CD4-positive, alpha-beta memory T cell (primary cell): ENCODE measurements around the gene PDE1A. TPM values are rescaled to one million over a fixed set of nuclear protein-coding genes. Genes with fewer than 3 reads are reported as not detected.

Experiments used
- CTCF ChIA-PET: fragments of 350-600 bp; sonication (Branson Sonifier 250); formaldehyde crosslinking; loops from one replicate; lab custom pipeline; 2021; ENCODE audit warnings: inconsistent platforms; ENCODE audit not compliant: partially characterized antibody; lab: Charles Lee
- POLR2A ChIA-PET: fragments of 350-600 bp; sonication (Branson Sonifier 250); formaldehyde crosslinking; loops from one replicate; lab custom pipeline; 2021; ENCODE audit not compliant: partially characterized antibody; lab: Charles Lee
- DNase-seq, 5 donors: peaks; one replicate each; pipeline versions ENCODE4 v3.0.0 to v3.0.0-alpha.2; 2020 to 2022; ENCODE audit warnings: mixed read lengths in 1 of 5
- H3K27ac ChIP-seq: one replicate; pipeline ENCODE4 v1.7.0; 2013; ENCODE audit warnings: low read depth, low read length
- H3K27me3 ChIP-seq: 2 replicates; pipeline ENCODE4 v1.7.0; 2013; ENCODE audit warnings: mild to moderate bottlenecking, low read length, moderate library complexity; ENCODE audit not compliant: insufficient read depth
- H3K36me3 ChIP-seq: 2 replicates; pipeline ENCODE4 v1.7.0; 2013; ENCODE audit warnings: mild to moderate bottlenecking, low read length, moderate library complexity; ENCODE audit not compliant: insufficient read depth
- H3K4me1 ChIP-seq: 2 replicates; pipeline ENCODE4 v1.7.0; 2013; ENCODE audit warnings: mild to moderate bottlenecking, low read length, moderate library complexity; ENCODE audit not compliant: insufficient read depth
- H3K4me3 ChIP-seq, 2 donors: one replicate each; pipeline ENCODE4 v1.7.0; 2013; ENCODE audit warnings: low read length in 2 of 2, mild to moderate bottlenecking in 1 of 2
- H3K9me3 ChIP-seq, 2 donors: one replicate each; pipeline ENCODE4 v1.7.0; 2013; ENCODE audit warnings: low read length in 2 of 2, control low read depth in 1 of 2; ENCODE audit not compliant: control insufficient read depth in 1 of 2
- H3K27ac Mint-ChIP-seq, 7 donors: one replicate each; pipeline ENCODE4 v1.8.0; 2020 to 2021; ENCODE audit warnings: mixed read lengths in 7 of 7, mild to moderate bottlenecking in 6 of 7, inconsistent platforms in 3 of 7, moderate library complexity in 3 of 7
- H3K27me3 Mint-ChIP-seq, 2 donors: one replicate each; pipeline ENCODE4 v1.8.0; 2020 to 2021; ENCODE audit warnings: mixed read lengths in 2 of 2
- H3K36me3 Mint-ChIP-seq, 2 donors: one replicate each; pipeline ENCODE4 v1.8.0; 2020 to 2021; ENCODE audit warnings: mixed read lengths in 2 of 2, inconsistent platforms in 1 of 2, mild to moderate bottlenecking in 1 of 2
- H3K4me1 Mint-ChIP-seq, 4 donors: one replicate each; pipeline ENCODE4 v1.8.0; 2020 to 2021; ENCODE audit warnings: mixed read lengths in 4 of 4, mild to moderate bottlenecking in 1 of 4
- H3K4me3 Mint-ChIP-seq, 8 donors: one replicate each; pipeline ENCODE4 v1.8.0; 2020 to 2021; ENCODE audit warnings: mixed read lengths in 8 of 8, mild to moderate bottlenecking in 7 of 8, moderate library complexity in 6 of 8, inconsistent platforms in 3 of 8
- H3K9me3 Mint-ChIP-seq, 8 donors: one replicate each; pipeline ENCODE4 v1.8.0; 2020 to 2021; ENCODE audit warnings: mixed read lengths in 8 of 8, mild to moderate bottlenecking in 5 of 8, inconsistent platforms in 3 of 8, moderate library complexity in 1 of 8
- intact Hi-C: fragments of 100-400 bp; cut with micrococcal nuclease; formaldehyde crosslinking; loops from one replicate; pipeline ENCODE4 v1.15.1; 2023
- polyA plus RNA-seq, 2 donors: library from polyadenylated mRNA; unstranded; fragments of 300-500 nt; fragmentation: Illumina TruSeq; gene quantifications; one replicate each; pipeline ENCODE4 v1.2.3, GENCODE V29; 2021
- total RNA-seq, 2 experiments: library from RNA; stranded (reverse); gene quantifications; one replicate each; pipeline ENCODE4 v1.2.3, GENCODE V29; 2021

PDE1A gene
- total and polyA plus RNA-seq, 4 experiments from 2014 or later = not detected

GRCh38 chr2:182384860-182385259 is 42.0 kb downstream of the PDE1A start:
- no peaks in the 10 kb centered on the region for H3K36me3 ChIP-seq
- H3K27me3 ChIP-seq = no peaks in the 10 kb centered on the region
- POLR2A ChIA-PET = no interaction called here
- no peak for DNase-seq
- Mint-ChIP-seq H3K9me3 (peaks cover 0 to 40% (median 22%) of the 10 kb centered on the region in 8 donors), H3K4me3 (no peak overlapping the region), H3K36me3 (no peaks in the 10 kb centered on the region), H3K27ac (no peak overlapping the region), H3K4me1 (no peaks in the 10 kb centered on the region), H3K27me3 (no peaks in the 10 kb centered on the region)
- no peaks in the 10 kb centered on the region for H3K4me1 ChIP-seq
- H3K4me3 ChIP-seq = no peak overlapping the region
- H3K9me3 ChIP-seq = no peaks in the 10 kb centered on the region
- CTCF ChIA-PET = no interaction called here
- H3K27ac ChIP-seq = no peak overlapping the region
- intact Hi-C loops = no loop called here

- intact Hi-C loops = no loop called here
- Histone ChIP-seq H3K27ac (no peak overlapping the region), H3K9me3 (no peaks in the 10 kb centered on the region), H3K27me3 (no peaks in the 10 kb centered on the region), H3K36me3 (no peaks in the 10 kb centered on the region), H3K4me1 (no peaks in the 10 kb centered on the region), H3K4me3 (no peak overlapping the region)
- Mint-ChIP-seq H3K9me3 (peaks cover 1 to 42% (median 27%) of the 10 kb centered on the region in 8 donors), H3K4me3 (no peak overlapping the region), H3K27me3 (no peaks in the 10 kb centered on the region), H3K36me3 (no peaks in the 10 kb centered on the region), H3K4me1 (no peaks in the 10 kb centered on the region), H3K27ac (no peak overlapping the region)
- no peak for DNase-seq
- CTCF ChIA-PET = no interaction called here
- POLR2A ChIA-PET = no interaction called here
These were observed 45.6 kb downstream of the PDE1A start for GRCh38 chr2:182381225-182381624.

GRCh38 chr2:182379241-182379640 is 47.6 kb downstream of the PDE1A start:
- Histone ChIP-seq H3K4me3 (no peak overlapping the region), H3K27me3 (no peaks in the 10 kb centered on the region), H3K36me3 (no peaks in the 10 kb centered on the region), H3K27ac (no peak overlapping the region), H3K4me1 (no peaks in the 10 kb centered on the region), H3K9me3 (no peaks in the 10 kb centered on the region)
- H3K27me3 Mint-ChIP-seq = no peaks in the 10 kb centered on the region
- POLR2A ChIA-PET = no interaction called here
- no peak overlapping the region for H3K27ac Mint-ChIP-seq
- DNase-seq = no peak
- CTCF ChIA-PET = no interaction called here
- H3K4me3 Mint-ChIP-seq = no peak overlapping the region
- H3K4me1 Mint-ChIP-seq = no peaks in the 10 kb centered on the region
- H3K36me3 Mint-ChIP-seq = no peaks in the 10 kb centered on the region
- intact Hi-C loops = no loop called here
- H3K9me3 Mint-ChIP-seq = peaks cover 1 to 38% (median 25%) of the 10 kb centered on the region in 8 donors

GRCh38 chr2:182378759-182379158 is 48.1 kb downstream of the PDE1A start:
- Mint-ChIP-seq H3K4me1 (no peaks in the 10 kb centered on the region), H3K4me3 (no peak overlapping the region), H3K9me3 (peaks cover 1 to 34% (median 21%) of the 10 kb centered on the region in 8 donors), H3K27me3 (no peaks in the 10 kb centered on the region), H3K27ac (no peak overlapping the region), H3K36me3 (no peaks in the 10 kb centered on the region)
- POLR2A ChIA-PET = no interaction called here
- intact Hi-C loops = no loop called here
- DNase-seq = no peak
- Histone ChIP-seq H3K27ac (no peak overlapping the region), H3K4me3 (no peak overlapping the region), H3K9me3 (no peaks in the 10 kb centered on the region), H3K4me1 (no peaks in the 10 kb centered on the region), H3K27me3 (no peaks in the 10 kb centered on the region), H3K36me3 (no peaks in the 10 kb centered on the region)
- CTCF ChIA-PET = no interaction called here

GRCh38 chr2:182377467-182377866 is 49.4 kb downstream of the PDE1A start:
- ChIA-PET CTCF (no interaction called here), POLR2A (no interaction called here)
- intact Hi-C loops = no loop called here
- Mint-ChIP-seq H3K4me1 (no peaks in the 10 kb centered on the region), H3K27ac (no peak overlapping the region), H3K27me3 (no peaks in the 10 kb centered on the region), H3K4me3 (no peak overlapping the region), H3K9me3 (peaks cover 1 to 30% (median 17%) of the 10 kb centered on the region in 8 donors), H3K36me3 (no peaks in the 10 kb centered on the region)
- Histone ChIP-seq H3K27ac (no peak overlapping the region), H3K4me1 (no peaks in the 10 kb centered on the region), H3K9me3 (no peaks in the 10 kb centered on the region), H3K27me3 (no peaks in the 10 kb centered on the region), H3K36me3 (no peaks in the 10 kb centered on the region), H3K4me3 (no peak overlapping the region)
- DNase-seq = no peak

- no peak for DNase-seq
- Histone ChIP-seq H3K4me1 (no peaks in the 10 kb centered on the region), H3K9me3 (no peaks in the 10 kb centered on the region), H3K36me3 (no peaks in the 10 kb centered on the region), H3K4me3 (no peak overlapping the region), H3K27ac (no peak overlapping the region), H3K27me3 (no peaks in the 10 kb centered on the region)
- intact Hi-C loops = no loop called here
- Mint-ChIP-seq H3K4me3 (no peak overlapping the region), H3K36me3 (no peaks in the 10 kb centered on the region), H3K4me1 (no peaks in the 10 kb centered on the region), H3K27me3 (no peaks in the 10 kb centered on the region), H3K9me3 (peaks cover 1 to 26% (median 15%) of the 10 kb centered on the region in 8 donors), H3K27ac (no peak overlapping the region)
- ChIA-PET CTCF (no interaction called here), POLR2A (no interaction called here)
These were observed 51.0 kb downstream of the PDE1A start for GRCh38 chr2:182375862-182376261.

GRCh38 chr2:182372661-182373060 is 54.2 kb downstream of the PDE1A start:
- Histone ChIP-seq H3K4me3 (no peak overlapping the region), H3K4me1 (no peaks in the 10 kb centered on the region), H3K36me3 (no peaks in the 10 kb centered on the region), H3K9me3 (no peaks in the 10 kb centered on the region), H3K27ac (no peak overlapping the region), H3K27me3 (no peaks in the 10 kb centered on the region)
- Mint-ChIP-seq H3K4me3 (no peak overlapping the region), H3K36me3 (no peaks in the 10 kb centered on the region), H3K27me3 (peaks cover 0 to 2% of the 10 kb centered on the region in 2 donors), H3K4me1 (no peaks in the 10 kb centered on the region), H3K9me3 (peaks cover 1 to 26% (median 15%) of the 10 kb centered on the region in 8 donors), H3K27ac (no peak overlapping the region)
- intact Hi-C loops = no loop called here
- ChIA-PET CTCF (no interaction called here), POLR2A (no interaction called here)
- no peak for DNase-seq

- Mint-ChIP-seq H3K4me1 (no peaks in the 10 kb centered on the region), H3K4me3 (no peak overlapping the region), H3K9me3 (peaks cover 0 to 8% (median under 1%) of the 10 kb centered on the region in 8 donors), H3K27me3 (peaks cover 0 to 2% of the 10 kb centered on the region in 2 donors), H3K27ac (no peak overlapping the region), H3K36me3 (no peaks in the 10 kb centered on the region)
- H3K9me3 ChIP-seq = no peaks in the 10 kb centered on the region
- no peak for DNase-seq
- H3K4me3 ChIP-seq = no peak overlapping the region
- no peaks in the 10 kb centered on the region for H3K27me3 ChIP-seq
- intact Hi-C loops = no loop called here
- ChIA-PET POLR2A (no interaction called here), CTCF (no interaction called here)
- H3K36me3 ChIP-seq = no peaks in the 10 kb centered on the region
- H3K27ac ChIP-seq = no peak overlapping the region
- no peaks in the 10 kb centered on the region for H3K4me1 ChIP-seq
These were observed 57.8 kb downstream of the PDE1A start for GRCh38 chr2:182368996-182369395.
